CD14-positive monocyte (primary cell): Measurements from ENCODE around the gene NANP. TPM values are rescaled to one million over a fixed set of nuclear protein-coding genes. Genes with fewer than 3 reads are reported as not detected.

Source experiments
- DNase-seq, 3 donors: peaks; one replicate each; pipeline ENCODE4 v3.0.0-alpha.2; 2011 to 2022
- H2AFZ ChIP-seq: 2 replicates; pipeline ENCODE4 v1.6.0; 2012; ENCODE audit warnings: mild to moderate bottlenecking, low read depth, low read length, inconsistent platforms; ENCODE audit not compliant: insufficient read depth, poor library complexity, severe bottlenecking
- H3K27ac ChIP-seq, 2 donors: 1 replicate in 1 of 2; 2 replicates in 1 of 2; pipeline ENCODE4 v1.5.1; 2012 to 2013; ENCODE audit warnings: low read length in 2 of 2, control low read depth in 1 of 2, inconsistent platforms in 1 of 2, low read depth in 1 of 2, mild to moderate bottlenecking in 1 of 2
- H3K27me3 ChIP-seq, 2 donors: one replicate each; pipeline versions ENCODE4 v1.6.0 to v1.6.1; 2011 to 2013; ENCODE audit warnings: low read length in 2 of 2; ENCODE audit not compliant: control insufficient read depth in 2 of 2, insufficient read depth in 2 of 2
- H3K36me3 ChIP-seq, 2 donors: replicated peaks in 1 of 2; 1 replicate in 1 of 2; 2 replicates in 1 of 2; pipeline versions ENCODE4 v1.5.1 to v1.6.1; 2012 to 2013; ENCODE audit warnings: low read length in 2 of 2, control low read depth in 1 of 2, inconsistent platforms in 1 of 2, mild to moderate bottlenecking in 1 of 2; ENCODE audit not compliant: insufficient read depth in 2 of 2, control insufficient read depth in 1 of 2
- H3K4me1 ChIP-seq, 2 donors: 1 replicate in 1 of 2; 2 replicates in 1 of 2; pipeline versions ENCODE4 v1.5.1 to v1.6.1; 2012 to 2013; ENCODE audit warnings: low read length in 2 of 2, control low read depth in 1 of 2, inconsistent platforms in 1 of 2, mild to moderate bottlenecking in 1 of 2, moderate library complexity in 1 of 2; ENCODE audit not compliant: insufficient read depth in 2 of 2, control insufficient read depth in 1 of 2
- H3K4me2 ChIP-seq: replicated peaks from 2 replicates; pipeline ENCODE3; 2012; ENCODE audit warnings: low read length, moderate library complexity, mild to moderate bottlenecking; ENCODE audit not compliant: poor library complexity, severe bottlenecking; ENCODE audit errors: extremely low read depth
- H3K4me3 ChIP-seq, 3 experiments: fragments of 200-600 bp in 1 of 3; sonication (generic) in 1 of 3; replicated peaks in 1 of 3; 1 replicate in 2 of 3; 2 replicates in 1 of 3; pipeline ENCODE4 v1.5.1; 2011 to 2013; ENCODE audit warnings: low read length in 3 of 3, mild to moderate bottlenecking in 3 of 3, control low read depth in 2 of 3, low read depth in 2 of 3, inconsistent platforms in 1 of 3, moderate library complexity in 1 of 3
- H3K79me2 ChIP-seq: 2 replicates; pipeline ENCODE4 v1.6.0; 2012; ENCODE audit warnings: mild to moderate bottlenecking, control low read depth, inconsistent platforms, low read length, moderate library complexity; ENCODE audit not compliant: insufficient read depth
- H3K9ac ChIP-seq: 2 replicates; pipeline ENCODE4 v1.6.0; 2017; ENCODE audit warnings: low read length, mild to moderate bottlenecking; ENCODE audit not compliant: insufficient read depth, poor library complexity, severe bottlenecking
- H3K9me3 ChIP-seq, 2 donors: replicated peaks in 1 of 2; 1 replicate in 1 of 2; 2 replicates in 1 of 2; pipeline versions ENCODE4 v1.5.1 to v1.6.1; 2012 to 2013; ENCODE audit warnings: low read length in 2 of 2, control low read depth in 1 of 2; ENCODE audit not compliant: control insufficient read depth in 1 of 2, insufficient read depth in 1 of 2
- H4K20me1 ChIP-seq: 2 replicates; pipeline ENCODE4 v1.6.0; 2012; ENCODE audit warnings: mild to moderate bottlenecking, low read length, control low read depth, moderate library complexity; ENCODE audit not compliant: insufficient read depth
- H3K27ac Mint-ChIP-seq, 7 donors: one replicate each; pipeline ENCODE4 v1.8.0; 2020; ENCODE audit warnings: mild to moderate bottlenecking in 7 of 7, mixed read lengths in 7 of 7, moderate library complexity in 6 of 7, inconsistent platforms in 2 of 7
- H3K27me3 Mint-ChIP-seq, 3 donors: one replicate each; pipeline ENCODE4 v1.8.0; 2021 to 2022; ENCODE audit warnings: low read depth in 3 of 3, mild to moderate bottlenecking in 3 of 3, mixed read lengths in 3 of 3, moderate library complexity in 3 of 3, inconsistent platforms in 1 of 3
- H3K36me3 Mint-ChIP-seq, 2 donors: one replicate each; pipeline ENCODE4 v1.8.0; 2020; ENCODE audit warnings: mixed read lengths in 2 of 2, inconsistent platforms in 1 of 2, mild to moderate bottlenecking in 1 of 2
- H3K4me1 Mint-ChIP-seq: one replicate; pipeline ENCODE4 v1.8.0; 2020; ENCODE audit warnings: mild to moderate bottlenecking, mixed read lengths
- H3K4me3 Mint-ChIP-seq, 2 donors: one replicate each; pipeline ENCODE4 v1.8.0; 2020; ENCODE audit warnings: mild to moderate bottlenecking in 2 of 2, mixed read lengths in 2 of 2, moderate library complexity in 1 of 2
- H3K9me3 Mint-ChIP-seq, 7 donors: one replicate each; pipeline ENCODE4 v1.8.0; 2020 to 2022; ENCODE audit warnings: mixed read lengths in 7 of 7, mild to moderate bottlenecking in 6 of 7, moderate library complexity in 6 of 7, inconsistent platforms in 2 of 7
- CTCF ChIP-seq: fragments of 200-600 bp; IDR thresholded peaks from one replicate; pipeline ENCODE4 v1.8.0; 2022; ENCODE audit warnings: antibody characterized with exemption, mild to moderate bottlenecking
- WGBS: methylation state at CpG from one replicate; pipeline ENCODE4 v1.1.5; 2013; ENCODE audit warnings: missing lambda C conversion rate; ENCODE audit not compliant: insufficient coverage; 5-methylcytosine and 5-hydroxymethylcytosine counted together
- intact Hi-C, 2 donors: fragments of 100-400 bp; cut with micrococcal nuclease; formaldehyde crosslinking; loops; one replicate each; pipeline versions ENCODE4 v1.15.0 to v1.15.1; 2023
- polyA plus RNA-seq, 3 donors: library from polyadenylated mRNA; depleted of rRNA in 1 of 3; unstranded in 2 of 3; stranded (reverse) in 1 of 3; fragments of 300-500 nt in 2 of 3; fragments of >200 nt in 1 of 3; fragmentation: Illumina TruSeq in 2 of 3; gene quantifications; 1 replicate in 2 of 3; 2 replicates in 1 of 3; pipeline ENCODE4 v1.2.3, GENCODE V29; 2012 to 2021

Gene NANP
- polyA plus RNA-seq, 3 donors: 1.7 to 2.6 (median 2.2) TPM

DNA sequence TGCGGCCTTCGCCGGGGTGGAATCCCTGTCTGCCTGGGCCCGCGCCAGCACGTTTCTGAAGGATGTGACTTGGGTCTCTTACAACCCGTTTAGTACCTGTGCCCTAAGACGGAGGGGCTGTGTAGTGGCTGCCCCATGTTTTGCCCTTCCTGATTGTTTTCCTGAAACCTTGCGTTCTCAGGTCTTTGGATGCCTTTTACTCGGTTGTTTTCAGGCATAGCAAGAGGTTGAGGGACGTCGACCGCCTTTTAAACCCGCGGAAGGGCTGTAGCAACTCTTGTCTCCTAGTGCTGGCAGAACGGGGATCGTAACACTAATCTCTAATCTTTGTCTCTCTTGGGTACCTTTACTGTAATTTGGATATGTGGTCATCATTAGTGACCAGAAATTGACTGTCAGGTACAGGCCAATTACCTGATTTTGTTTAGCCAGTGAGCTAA lies 706 bp upstream of the NANP start:
- intact Hi-C loops: loop anchor here (5.0 to 10.0 kb wide), 2 partner anchors 68 to 630 kb away; partner anchors contain the start of gene APMAP (in 1 of the 2)

DNA sequence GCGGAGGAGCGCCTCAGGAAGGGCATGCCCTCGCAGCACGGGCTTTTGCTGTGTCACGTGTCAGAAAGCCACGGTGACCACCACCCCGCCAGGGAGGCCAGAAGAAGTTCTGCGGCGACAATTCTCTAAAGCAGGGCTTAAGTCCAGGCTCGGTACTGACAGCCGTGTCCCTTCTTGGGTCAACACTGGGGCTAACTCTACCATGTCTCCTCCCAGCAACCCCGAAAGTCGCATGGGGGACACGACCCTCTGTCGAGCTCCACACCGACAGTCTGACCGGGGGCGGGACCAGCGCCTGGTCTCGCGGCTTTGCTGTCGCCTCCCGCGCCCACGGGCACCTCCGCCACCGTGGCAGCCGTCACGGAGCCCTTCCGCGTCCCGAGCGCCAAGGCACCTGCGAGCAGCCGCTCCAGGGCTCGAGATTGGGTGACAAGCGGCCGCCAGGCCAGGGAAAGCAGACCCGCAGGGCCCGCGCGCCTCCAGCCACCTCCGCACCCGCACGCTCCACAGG lies 534 bp downstream of the NANP start:
- no peaks in the 10 kb centered on the region for H3K27me3 ChIP-seq
- peak overlapping the region; percentile 90 for H3K4me2 ChIP-seq
- peak overlapping the region; percentile 100 for H2AFZ ChIP-seq
- H3K9me3 Mint-ChIP-seq: peaks cover 7 to 16% (median 11%) of the 10 kb centered on the region in 7 donors
- H3K36me3 Mint-ChIP-seq: peaks cover 1 to 3% of the 10 kb centered on the region in 2 donors
- H3K36me3 ChIP-seq: no peaks in the 10 kb centered on the region
- peak overlapping the region; percentile 73 to 76 for H3K27ac ChIP-seq
- H3K4me3 ChIP-seq: peak overlapping the region; percentile 54 to 87 (median 66)
- intact Hi-C loops: loop anchor here (5.0 to 10.0 kb wide), 2 partner anchors 69 to 628 kb away; partner anchors contain the start of gene APMAP (in 1 of the 2)
- peaks cover 26% of the 10 kb centered on the region for H3K79me2 ChIP-seq
- TF ChIP-seq CTCF: no peak
- H3K27me3 Mint-ChIP-seq: peaks cover 2 to 5% (median 5%) of the 10 kb centered on the region in 3 donors
- peak overlapping the region; percentile 92 to 93 for H3K4me3 Mint-ChIP-seq
- peaks cover 4 to 13% of the 10 kb centered on the region in 2 donors for H3K9me3 ChIP-seq
- no peaks in the 10 kb centered on the region for H4K20me1 ChIP-seq
- peaks cover 23 to 33% of the 10 kb centered on the region in 2 donors for H3K4me1 ChIP-seq
- under 1% methylated on average over 45 of the region's 45 CpGs for WGBS
- H3K27ac Mint-ChIP-seq: peak overlapping the region; percentile 86 to 96 (median 93)
- H3K4me1 Mint-ChIP-seq: peaks cover 27% of the 10 kb centered on the region
- DNase-seq: peak; percentile 11 to 50 (median 25)
- peak overlapping the region; percentile 79 for H3K9ac ChIP-seq

More for the DNA sequence above, 706 bp upstream of the NANP start:
- Histone ChIP-seq H3K9ac (peak overlapping the region; percentile 79), H4K20me1 (no peaks in the 10 kb centered on the region), H2AFZ (peak overlapping the region; percentile 100), H3K9me3 (peaks cover 4 to 16% of the 10 kb centered on the region in 2 donors), H3K4me3 (peak overlapping the region; percentile 54 to 87 (median 66)), H3K4me2 (peak overlapping the region; percentile 90), H3K36me3 (no peaks in the 10 kb centered on the region), H3K79me2 (peaks cover 14% of the 10 kb centered on the region), H3K27ac (peak overlapping the region; percentile 73 to 76), H3K4me1 (peaks cover 23 to 31% of the 10 kb centered on the region in 2 donors), H3K27me3 (no peaks in the 10 kb centered on the region)
- no peak for TF ChIP-seq CTCF
- H3K4me1 Mint-ChIP-seq: peaks cover 26% of the 10 kb centered on the region
- 53% methylated on average over 15 of the region's 17 CpGs for WGBS
- peak overlapping the region; percentile 86 to 96 (median 93) for H3K27ac Mint-ChIP-seq
- peaks cover 2 to 6% (median 5%) of the 10 kb centered on the region in 3 donors for H3K27me3 Mint-ChIP-seq
- peaks cover 7 to 19% (median 11%) of the 10 kb centered on the region in 7 donors for H3K9me3 Mint-ChIP-seq
- H3K4me3 Mint-ChIP-seq: peak overlapping the region; percentile 92 to 93
- no peak for DNase-seq
- peaks cover 1 to 3% of the 10 kb centered on the region in 2 donors for H3K36me3 Mint-ChIP-seq
